ENCODE results near the gene PTPN4.

DNA sequence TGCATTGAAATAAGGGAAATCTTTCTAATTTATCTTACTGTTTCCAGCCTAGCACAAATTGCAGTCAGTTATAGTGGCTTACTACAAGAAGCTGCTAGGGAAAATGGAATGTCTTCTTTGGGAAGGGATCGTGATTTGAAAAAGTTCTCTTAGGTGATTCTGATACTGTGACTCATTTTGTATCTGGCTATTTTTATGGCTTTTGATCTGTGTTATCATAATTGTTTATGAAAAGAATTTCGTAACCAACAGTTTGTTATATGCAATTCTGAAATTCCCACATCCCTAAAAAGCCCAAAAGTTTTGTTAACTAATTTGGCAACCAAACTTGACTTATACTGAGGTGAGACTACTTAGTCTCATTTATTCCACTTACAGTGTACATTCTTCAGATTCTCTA, 12.4 kb downstream of the PTPN4 start:
- TF ChIP-seq CTCF (IDR thresholded peaks at IDR 0.05), result no peak
- TF ChIP-seq POLR2A (IDR thresholded peaks at IDR 0.05), result no peak

Measured in adrenal gland (tissue), 5 donors.